Activated CD8-positive, alpha-beta T cell treated with anti-CD3 and anti-CD28 coated beads for 36 hours (primary cell): ENCODE measurements around the gene TTC33. TPM values are rescaled to one million over a fixed set of nuclear protein-coding genes. Genes with fewer than 3 reads are reported as not detected.

ENCODE experiments used
- ATAC-seq: fragments of 200-7000 bp; cut with Tn5 transposase; one replicate; pipeline ENCODE4 v1.10.0; 2021; ENCODE audit warnings: mild to moderate bottlenecking, moderate library complexity
- CTCF ChIA-PET: fragments of 350-600 bp; sonication (Branson Sonifier 250); formaldehyde crosslinking; loops from one replicate; lab custom pipeline; 2021; ENCODE audit warnings: antibody characterized with exemption; lab: Charles Lee
- POLR2A ChIA-PET: fragments of 350-600 bp; sonication (Branson Sonifier 250); formaldehyde crosslinking; loops from one replicate; lab custom pipeline; 2021; ENCODE audit warnings: antibody characterized with exemption; lab: Charles Lee
- DNase-seq: peaks from one replicate; pipeline ENCODE4 v3.0.0-alpha.2; 2020
- H3K27ac Mint-ChIP-seq: one replicate; pipeline ENCODE4 v1.8.0; 2021; ENCODE audit warnings: mild to moderate bottlenecking, mixed read lengths
- H3K27me3 Mint-ChIP-seq: one replicate; pipeline ENCODE4 v1.8.0; 2021; ENCODE audit warnings: mixed read lengths
- H3K36me3 Mint-ChIP-seq: one replicate; pipeline ENCODE4 v1.8.0; 2021; ENCODE audit warnings: low read depth, mixed read lengths
- H3K4me1 Mint-ChIP-seq: one replicate; pipeline ENCODE4 v1.8.0; 2021; ENCODE audit warnings: low read depth, mixed read lengths
- H3K4me3 Mint-ChIP-seq: one replicate; pipeline ENCODE4 v1.8.0; 2021; ENCODE audit warnings: mild to moderate bottlenecking, moderate library complexity, mixed read lengths
- H3K9me3 Mint-ChIP-seq: one replicate; pipeline ENCODE4 v1.8.0; 2021; ENCODE audit warnings: mixed read lengths
- intact Hi-C: fragments of 100-400 bp; cut with micrococcal nuclease; formaldehyde crosslinking; loops from one replicate; pipeline ENCODE4 v1.10.0; 2022
- total RNA-seq, 2 experiments: library from RNA; stranded (reverse); gene quantifications; one replicate each; pipeline ENCODE4 v1.2.3, GENCODE V29; 2021
- TF ChIP-seq, protein P1 (sequence below): fragments of 200-600 bp; IDR thresholded peaks from one replicate; pipeline ENCODE4 v1.8.0; 2022; ENCODE audit warnings: antibody characterized with exemption, mild to moderate bottlenecking

Gene TTC33
- total RNA-seq, 2 experiments from 2014 or later = 21.4 to 21.5 TPM

DNA sequence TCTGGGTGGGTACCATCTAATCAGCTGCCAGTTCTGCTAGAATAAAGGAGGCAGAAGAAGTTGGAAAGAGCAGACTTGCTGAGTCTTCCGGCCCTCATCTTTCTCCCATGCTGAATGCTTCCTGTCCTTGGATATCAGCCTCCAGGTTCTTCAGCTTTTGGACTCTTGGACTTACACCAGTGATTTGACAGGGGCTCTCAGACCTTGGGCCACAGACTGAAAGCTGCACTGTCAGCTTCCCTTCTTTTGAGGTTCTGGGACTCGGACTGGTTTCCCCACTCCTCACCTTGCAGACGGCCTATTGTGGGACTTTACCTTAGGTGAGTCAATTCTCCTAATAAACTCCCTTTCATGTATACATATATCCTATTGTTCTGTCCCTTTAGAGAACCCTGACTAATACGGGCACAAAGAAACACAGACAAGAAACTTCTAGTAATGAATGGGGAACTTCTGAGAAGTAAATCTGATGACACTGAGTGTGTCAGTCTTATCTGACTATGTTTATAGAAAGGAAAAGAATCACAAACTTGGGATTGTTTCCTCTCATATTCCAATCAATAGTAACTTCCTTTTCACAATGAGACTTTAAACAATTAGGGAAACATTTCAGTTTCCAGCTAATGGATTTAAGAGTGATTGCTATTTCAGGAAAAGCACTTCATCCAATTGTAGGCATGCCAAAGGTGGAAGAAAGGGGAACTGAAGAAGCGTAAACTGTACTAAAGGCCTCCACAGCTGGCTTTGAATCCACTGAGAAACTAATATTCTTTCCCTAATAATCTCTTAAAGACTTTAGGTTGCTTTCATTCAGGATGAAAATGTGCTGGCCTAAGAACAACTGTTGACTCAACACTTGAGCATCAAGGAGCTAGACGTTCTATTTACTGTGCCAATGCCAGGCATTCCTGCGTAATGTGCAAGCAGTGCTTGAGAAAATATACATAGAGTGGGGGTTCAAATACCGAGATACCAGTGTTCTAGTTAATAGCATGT is 204.0 kb downstream of the TTC33 start:
- Mint-ChIP-seq H3K27ac (no peak overlapping the region), H3K27me3 (no peaks in the 10 kb centered on the region), H3K4me3 (no peak overlapping the region), H3K36me3 (no peaks in the 10 kb centered on the region), H3K9me3 (no peaks in the 10 kb centered on the region), H3K4me1 (peaks cover 9% of the 10 kb centered on the region)
- ATAC-seq (no peak), DNase-seq (no peak)
- intact Hi-C loops = no loop called here
- ChIA-PET CTCF (no interaction called here), POLR2A (interaction anchor here (0.5 kb wide), 1 partner anchor 35 kb away, joined by 3 read pairs; no protein-coding TSS in a partner anchor)
- TF ChIP-seq, protein P1, sequence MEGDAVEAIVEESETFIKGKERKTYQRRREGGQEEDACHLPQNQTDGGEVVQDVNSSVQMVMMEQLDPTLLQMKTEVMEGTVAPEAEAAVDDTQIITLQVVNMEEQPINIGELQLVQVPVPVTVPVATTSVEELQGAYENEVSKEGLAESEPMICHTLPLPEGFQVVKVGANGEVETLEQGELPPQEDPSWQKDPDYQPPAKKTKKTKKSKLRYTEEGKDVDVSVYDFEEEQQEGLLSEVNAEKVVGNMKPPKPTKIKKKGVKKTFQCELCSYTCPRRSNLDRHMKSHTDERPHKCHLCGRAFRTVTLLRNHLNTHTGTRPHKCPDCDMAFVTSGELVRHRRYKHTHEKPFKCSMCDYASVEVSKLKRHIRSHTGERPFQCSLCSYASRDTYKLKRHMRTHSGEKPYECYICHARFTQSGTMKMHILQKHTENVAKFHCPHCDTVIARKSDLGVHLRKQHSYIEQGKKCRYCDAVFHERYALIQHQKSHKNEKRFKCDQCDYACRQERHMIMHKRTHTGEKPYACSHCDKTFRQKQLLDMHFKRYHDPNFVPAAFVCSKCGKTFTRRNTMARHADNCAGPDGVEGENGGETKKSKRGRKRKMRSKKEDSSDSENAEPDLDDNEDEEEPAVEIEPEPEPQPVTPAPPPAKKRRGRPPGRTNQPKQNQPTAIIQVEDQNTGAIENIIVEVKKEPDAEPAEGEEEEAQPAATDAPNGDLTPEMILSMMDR = no peak

DNA sequence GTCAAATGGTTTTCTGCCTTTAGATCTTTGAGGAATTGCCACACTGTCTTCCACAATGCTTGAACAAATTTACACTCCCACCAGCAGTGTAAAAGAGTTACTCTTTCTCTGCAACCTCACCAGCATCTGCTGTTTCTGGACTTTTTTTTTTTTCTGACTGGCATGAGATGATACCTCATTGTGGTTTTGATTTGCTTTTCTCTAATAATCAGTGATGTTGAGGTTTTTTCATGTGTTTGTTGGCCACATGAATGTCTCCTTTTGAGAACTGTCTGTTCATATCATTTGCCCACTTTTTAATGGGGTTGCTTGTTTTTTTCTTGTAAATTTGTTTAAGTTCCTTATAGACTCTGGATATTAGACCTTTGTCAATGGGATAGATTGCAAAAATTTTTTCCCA is 205.3 kb downstream of the TTC33 start:
- ATAC-seq = no peak
- ChIA-PET POLR2A (no interaction called here), CTCF (no interaction called here)
- H3K9me3 Mint-ChIP-seq = no peaks in the 10 kb centered on the region
- H3K36me3 Mint-ChIP-seq = no peaks in the 10 kb centered on the region
- peaks cover 3% of the 10 kb centered on the region for H3K4me1 Mint-ChIP-seq
- no peak overlapping the region for H3K4me3 Mint-ChIP-seq
- TF ChIP-seq, protein P1 = no peak
- no peak for DNase-seq
- intact Hi-C loops = no loop called here
- no peak overlapping the region for H3K27ac Mint-ChIP-seq
- H3K27me3 Mint-ChIP-seq = no peaks in the 10 kb centered on the region

DNA sequence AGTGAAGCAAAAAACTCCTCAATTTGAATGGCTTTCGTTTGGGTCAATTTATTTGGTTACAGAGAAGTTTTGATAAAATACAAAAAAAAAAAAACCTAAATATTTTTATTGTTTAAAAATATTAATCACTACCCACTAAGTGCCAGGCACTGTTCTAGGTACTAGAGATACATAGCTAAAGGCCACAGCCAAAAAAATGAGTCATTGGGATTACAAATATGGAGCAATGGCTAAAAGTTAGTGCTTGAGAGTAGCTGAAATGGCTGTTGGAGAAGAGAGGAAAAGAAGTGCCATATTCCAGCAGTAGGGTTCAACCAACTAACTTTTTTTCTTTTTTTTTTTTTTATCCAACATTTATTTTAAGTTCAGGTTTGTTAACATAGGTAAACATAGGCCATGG is 206.1 kb downstream of the TTC33 start:
- no peak for ATAC-seq
- ChIA-PET POLR2A (no interaction called here), CTCF (no interaction called here)
- Mint-ChIP-seq H3K27ac (no peak overlapping the region), H3K9me3 (no peaks in the 10 kb centered on the region), H3K4me3 (no peak overlapping the region), H3K36me3 (no peaks in the 10 kb centered on the region), H3K27me3 (no peaks in the 10 kb centered on the region), H3K4me1 (peaks cover 3% of the 10 kb centered on the region)
- intact Hi-C loops = no loop called here
- DNase-seq = no peak
- TF ChIP-seq, protein P1 = no peak

DNA sequence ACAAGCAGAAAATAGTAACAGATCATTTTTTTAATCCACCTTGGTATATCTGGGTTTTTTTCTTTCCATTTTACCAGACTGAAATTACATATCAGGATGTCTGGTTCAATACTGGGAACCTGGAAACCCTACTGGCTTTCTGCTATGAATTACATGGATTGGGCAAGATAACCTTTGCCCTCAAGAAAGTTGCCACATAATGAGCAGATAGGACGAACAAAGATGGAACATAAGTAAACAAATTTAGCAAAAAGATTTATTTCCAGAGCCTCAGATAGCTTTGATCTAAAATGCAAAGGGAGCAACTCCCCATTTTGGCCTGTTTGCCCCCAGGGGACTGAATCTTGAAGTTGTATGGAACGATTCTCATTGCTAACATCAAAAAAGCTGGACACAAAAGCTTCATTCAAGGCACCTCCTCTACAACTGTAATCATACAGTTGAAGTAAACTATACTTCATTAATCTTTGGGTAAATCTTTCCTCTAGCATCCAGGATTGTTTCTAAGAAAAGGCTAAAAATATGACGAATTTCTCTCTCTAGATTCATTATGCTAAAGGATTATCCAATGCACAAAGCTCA is 207.7 kb downstream of the TTC33 start:
- no peak for DNase-seq
- Mint-ChIP-seq H3K9me3 (no peaks in the 10 kb centered on the region), H3K27me3 (no peaks in the 10 kb centered on the region), H3K4me3 (no peak overlapping the region), H3K4me1 (peaks cover 3% of the 10 kb centered on the region), H3K27ac (no peak overlapping the region), H3K36me3 (no peaks in the 10 kb centered on the region)
- TF ChIP-seq, protein P1 = no peak
- POLR2A ChIA-PET = no interaction called here
- intact Hi-C loops = no loop called here
- CTCF ChIA-PET = no interaction called here
- ATAC-seq = no peak

DNA sequence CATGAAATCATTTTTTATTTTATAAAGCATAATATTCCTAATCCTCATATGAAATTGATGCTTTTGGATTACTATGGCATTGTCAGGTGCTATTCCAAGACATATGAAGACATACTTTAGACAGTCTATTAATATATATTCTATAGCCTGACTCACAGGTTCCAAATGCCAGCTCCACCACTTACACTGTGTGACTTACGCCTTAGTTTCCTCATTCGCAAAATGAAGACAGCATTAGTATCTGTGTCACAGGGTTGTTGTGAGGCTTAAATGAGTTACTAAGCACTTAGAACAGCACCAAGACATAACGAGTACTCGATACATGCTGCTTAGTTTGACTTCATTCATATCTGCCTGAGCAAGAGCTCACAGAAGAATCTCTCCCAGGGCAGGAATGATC is 208.2 kb downstream of the TTC33 start:
- peaks cover 3% of the 10 kb centered on the region for H3K4me1 Mint-ChIP-seq
- ChIA-PET CTCF (no interaction called here), POLR2A (no interaction called here)
- H3K27ac Mint-ChIP-seq = no peak overlapping the region
- intact Hi-C loops = no loop called here
- no peaks in the 10 kb centered on the region for H3K36me3 Mint-ChIP-seq
- no peak overlapping the region for H3K4me3 Mint-ChIP-seq
- no peaks in the 10 kb centered on the region for H3K27me3 Mint-ChIP-seq
- no peaks in the 10 kb centered on the region for H3K9me3 Mint-ChIP-seq
- TF ChIP-seq, protein P1 = no peak
- DNase-seq (no peak), ATAC-seq (no peak)
